Left renal pelvis (tissue), 4 donors: ENCODE measurements around the gene FAM131A. TPM values are rescaled to one million over a fixed set of nuclear protein-coding genes. Genes with fewer than 3 reads are reported as not detected.
A peak's percentile ranks its signal among the peaks of the same experiment; 100 is the strongest.

Experiments used
- DNase-seq, 4 donors: peaks; one replicate each; pipeline ENCODE4 v3.0.0-alpha.2; 2013; ENCODE audit warnings: low read depth in 4 of 4, low spot score in 3 of 4
- polyA plus RNA-seq, 4 donors: library from polyadenylated mRNA; unstranded; fragments of 120-200 nt; gene quantifications; one replicate each; pipeline ENCODE4 v1.2.1, GENCODE V29; 2013; ENCODE audit not compliant: insufficient read length in 4 of 4

FAM131A gene, protein sequence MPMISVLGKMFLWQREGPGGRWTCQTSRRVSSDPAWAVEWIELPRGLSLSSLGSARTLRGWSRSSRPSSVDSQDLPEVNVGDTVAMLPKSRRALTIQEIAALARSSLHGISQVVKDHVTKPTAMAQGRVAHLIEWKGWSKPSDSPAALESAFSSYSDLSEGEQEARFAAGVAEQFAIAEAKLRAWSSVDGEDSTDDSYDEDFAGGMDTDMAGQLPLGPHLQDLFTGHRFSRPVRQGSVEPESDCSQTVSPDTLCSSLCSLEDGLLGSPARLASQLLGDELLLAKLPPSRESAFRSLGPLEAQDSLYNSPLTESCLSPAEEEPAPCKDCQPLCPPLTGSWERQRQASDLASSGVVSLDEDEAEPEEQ
- 10 to 100 TPM in 3 of 4 donors, 1 to 10 TPM in 1; 9.7 to 13.4 (median 12.2) TPM for polyA plus RNA-seq

GRCh38 chr3:184337399-184337714 is at the start of gene FAM131A:
FAM131A (plus strand) TSS chr3:184337600; CDS start chr3:184337631, 31 bp downstream.
- DNase-seq, result no peak

- no peak for DNase-seq
Measured at GRCh38 chr3:184289426-184289938, 47.9 kb upstream of the FAM131A start.

DNA sequence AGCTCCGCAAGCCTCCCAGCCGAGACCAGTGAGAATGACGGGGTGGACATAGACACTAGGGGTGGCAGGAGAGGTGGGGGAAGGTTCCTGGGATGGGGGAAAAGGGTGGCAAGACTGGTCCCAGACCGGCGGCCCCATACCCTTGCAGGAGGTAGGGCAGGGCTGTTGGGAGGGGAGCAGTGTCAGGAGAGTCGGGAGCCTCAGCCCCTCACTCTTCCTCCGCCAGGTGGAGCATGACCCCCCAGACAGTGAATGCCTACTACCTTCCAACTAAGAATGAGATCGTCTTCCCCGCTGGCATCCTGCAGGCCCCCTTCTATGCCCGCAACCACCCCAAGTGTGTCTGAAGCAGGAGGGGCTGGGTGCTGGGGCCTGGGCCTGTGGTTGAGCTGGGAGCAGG is 47.1 kb upstream of the FAM131A start:
- DNase-seq, result no peak

DNA sequence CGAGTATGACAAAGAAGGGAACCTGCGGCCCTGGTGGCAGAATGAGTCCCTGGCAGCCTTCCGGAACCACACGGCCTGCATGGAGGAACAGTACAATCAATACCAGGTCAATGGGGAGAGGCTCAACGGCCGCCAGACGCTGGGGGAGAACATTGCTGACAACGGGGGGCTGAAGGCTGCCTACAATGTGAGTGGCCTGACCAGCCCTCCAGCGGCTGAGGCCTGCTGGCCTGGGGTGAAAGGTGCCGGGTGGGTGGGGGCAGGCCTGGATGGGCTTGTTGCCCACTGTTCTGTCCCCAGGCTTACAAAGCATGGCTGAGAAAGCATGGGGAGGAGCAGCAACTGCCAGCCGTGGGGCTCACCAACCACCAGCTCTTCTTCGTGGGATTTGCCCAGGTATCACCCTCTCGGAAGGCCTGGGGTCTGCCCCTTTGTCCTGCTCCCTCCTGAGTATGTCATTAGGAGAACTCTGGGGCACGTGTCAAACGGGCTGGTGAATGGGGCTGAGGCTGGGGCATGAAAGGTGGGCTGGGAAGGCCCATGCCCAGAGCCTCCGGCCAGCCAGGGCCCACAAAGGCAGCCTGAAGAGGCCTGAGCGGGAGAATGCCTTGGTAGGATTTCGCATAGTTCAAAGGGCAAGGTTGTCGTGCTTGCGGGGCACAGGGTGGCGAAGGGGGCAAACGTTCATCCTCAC is 46.2 kb upstream of the FAM131A start:
- no peak for DNase-seq

DNA sequence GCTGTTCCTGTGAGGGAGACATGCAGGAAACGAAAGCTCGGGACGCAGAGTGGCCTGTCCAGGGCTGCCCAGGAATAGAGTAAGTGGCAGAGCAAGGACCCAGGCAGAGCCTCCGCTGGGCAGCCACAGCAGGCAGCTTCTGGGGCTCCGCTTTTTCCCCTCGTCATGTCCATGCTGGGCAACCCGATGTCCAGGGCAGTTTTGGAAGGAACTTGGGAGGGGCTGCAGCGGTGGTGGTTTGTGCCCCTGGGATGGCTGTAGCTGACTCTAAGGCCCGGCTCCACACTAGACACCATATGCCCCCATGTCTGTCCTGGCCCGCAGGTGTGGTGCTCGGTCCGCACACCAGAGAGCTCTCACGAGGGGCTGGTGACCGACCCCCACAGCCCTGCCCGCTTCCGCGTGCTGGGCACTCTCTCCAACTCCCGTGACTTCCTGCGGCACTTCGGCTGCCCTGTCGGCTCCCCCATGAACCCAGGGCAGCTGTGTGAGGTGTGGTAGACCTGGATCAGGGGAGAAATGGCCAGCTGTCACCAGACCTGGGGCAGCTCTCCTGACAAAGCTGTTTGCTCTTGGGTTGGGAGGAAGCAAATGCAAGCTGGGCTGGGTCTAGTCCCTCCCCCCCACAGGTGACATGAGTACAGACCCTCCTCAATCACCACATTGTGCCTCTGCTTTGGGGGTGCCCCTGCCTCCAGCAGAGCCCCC is 45.5 kb upstream of the FAM131A start:
- no peak for DNase-seq

DNA sequence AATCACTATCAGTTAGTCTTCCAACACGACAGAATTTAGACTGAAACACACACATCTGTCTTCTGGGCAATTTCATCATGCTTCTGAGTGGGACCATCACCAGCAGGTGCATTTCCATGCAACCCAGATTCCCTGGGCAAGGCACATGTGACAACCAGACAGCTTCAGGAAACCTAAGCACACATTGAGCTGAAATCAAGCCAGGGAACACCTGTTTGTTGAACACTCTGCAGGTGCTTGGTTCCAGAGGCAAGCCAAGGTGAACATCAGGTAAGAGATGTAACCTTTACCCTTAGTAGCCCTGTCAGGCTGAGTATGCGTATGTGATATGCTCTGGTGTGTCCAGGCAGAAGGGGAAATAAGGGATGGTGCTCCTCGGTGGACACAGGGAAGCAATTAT is 41.6 kb upstream of the FAM131A start:
- DNase-seq, result no peak

- DNase-seq, result no peak
Measured at GRCh38 chr3:184296616-184297015, 40.8 kb upstream of the FAM131A start.

DNA sequence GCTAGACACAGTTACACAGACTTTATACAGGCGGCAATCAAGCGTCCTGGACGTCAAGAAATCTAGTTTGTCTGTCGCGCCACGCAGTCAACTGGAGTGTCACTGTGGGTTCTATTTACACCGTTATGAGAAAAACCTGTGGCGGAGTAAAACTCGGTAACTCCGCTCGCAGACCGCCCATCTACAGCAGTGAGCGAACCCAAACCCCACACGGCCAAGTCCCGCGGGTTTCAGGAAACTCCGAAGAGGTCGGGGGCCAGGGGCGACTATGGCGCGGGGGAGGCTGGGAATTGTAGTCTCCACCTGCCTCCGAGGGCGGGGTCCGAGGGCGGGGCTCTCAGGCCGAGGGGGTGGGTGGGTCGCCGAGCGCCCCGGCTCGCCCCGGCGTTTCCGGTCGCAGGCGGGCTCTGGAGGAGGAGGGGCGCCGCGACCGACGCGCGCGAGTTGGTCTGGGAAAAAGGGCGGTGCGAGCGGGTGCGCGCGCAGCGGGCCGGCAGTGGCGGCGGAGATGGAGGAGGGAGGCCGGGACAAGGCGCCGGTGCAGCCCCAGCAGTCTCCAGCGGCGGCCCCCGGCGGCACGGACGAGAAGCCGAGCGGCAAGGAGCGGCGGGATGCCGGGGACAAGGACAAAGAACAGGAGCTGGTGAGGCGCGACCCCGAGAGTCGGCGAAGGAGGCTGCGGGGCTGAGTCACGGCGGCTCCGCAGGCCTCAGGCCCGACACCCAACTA is 38.5 kb upstream of the FAM131A start, which contains the start of gene PSMD2:
TSS of gene PSMD2 (plus strand) at position 483 of the 729 bp plus-strand sequence. CDS start at position 509, 26 bp downstream.
- peak; percentile 88 to 94 (median 91) for DNase-seq

DNA sequence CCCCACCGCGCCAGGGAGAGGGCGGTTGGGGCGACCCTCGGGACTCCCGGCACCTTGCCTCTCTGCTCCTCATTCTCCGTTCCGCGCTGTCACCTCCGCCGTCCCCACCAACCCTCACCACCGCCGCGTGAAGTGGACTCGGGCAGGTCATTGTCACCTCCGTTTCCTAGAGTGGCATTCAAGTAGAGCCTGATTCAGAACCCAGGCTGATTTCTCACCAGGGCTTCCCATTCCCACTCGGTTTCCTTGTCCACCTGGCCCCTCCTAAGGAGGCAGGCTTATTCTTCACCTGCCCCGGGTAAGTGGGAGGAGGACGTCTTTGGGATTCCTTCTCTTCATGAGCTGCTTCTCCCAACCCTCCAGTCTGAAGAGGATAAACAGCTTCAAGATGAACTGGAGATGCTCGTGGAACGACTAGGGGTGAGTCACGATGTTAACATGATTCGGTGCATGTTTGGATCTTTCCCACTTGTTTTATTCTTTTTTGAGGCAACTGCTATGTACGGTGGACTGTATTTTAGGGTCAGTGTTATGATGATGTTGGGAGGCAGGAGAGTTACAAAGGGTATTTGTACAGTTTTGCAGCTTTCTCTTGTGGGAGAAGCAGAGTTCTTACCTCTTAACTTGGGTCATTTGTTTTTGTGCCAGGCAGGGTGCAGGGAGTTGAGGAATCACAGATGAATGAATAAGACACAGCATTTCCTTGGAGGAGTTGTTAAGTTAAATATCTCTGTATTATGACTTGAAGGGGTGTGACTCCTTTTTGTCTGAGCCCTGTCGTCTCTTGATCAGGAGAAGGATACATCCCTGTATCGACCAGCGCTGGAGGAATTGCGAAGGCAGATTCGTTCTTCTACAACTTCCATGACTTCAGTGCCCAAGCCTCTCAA is 37.7 kb upstream of the FAM131A start:
- DNase-seq, result no peak

GRCh38 chr3:184300378-184300720 is 37.1 kb upstream of the FAM131A start:
- DNase-seq, result no peak

- DNase-seq, result no peak
Measured at GRCh38 chr3:184305577-184305976, 31.8 kb upstream of the FAM131A start.

- no peak for DNase-seq
Measured at GRCh38 chr3:184306341-184306972, 30.9 kb upstream of the FAM131A start.

DNA sequence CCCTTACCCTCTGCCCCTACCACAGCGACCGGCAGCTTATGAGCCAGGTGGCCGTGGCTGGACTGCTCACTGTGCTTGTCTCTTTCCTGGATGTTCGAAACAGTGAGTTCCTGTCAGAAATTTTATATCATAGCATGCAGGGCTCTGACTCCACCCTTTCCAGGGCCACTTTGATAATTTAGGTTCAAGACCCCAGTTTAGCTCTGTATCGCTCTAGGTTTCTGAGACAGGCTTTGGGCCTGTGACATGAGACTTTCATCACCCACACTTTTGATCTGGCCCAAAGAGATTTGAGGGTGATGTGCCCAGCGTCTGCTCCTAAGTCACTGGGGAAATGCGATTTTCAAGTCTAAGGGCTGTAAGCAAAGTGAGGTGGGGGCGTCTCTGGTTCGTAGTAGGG is 29.5 kb upstream of the FAM131A start:
- no peak for DNase-seq

GRCh38 chr3:184308744-184309143 is 28.7 kb upstream of the FAM131A start:
- DNase-seq, result no peak

DNA sequence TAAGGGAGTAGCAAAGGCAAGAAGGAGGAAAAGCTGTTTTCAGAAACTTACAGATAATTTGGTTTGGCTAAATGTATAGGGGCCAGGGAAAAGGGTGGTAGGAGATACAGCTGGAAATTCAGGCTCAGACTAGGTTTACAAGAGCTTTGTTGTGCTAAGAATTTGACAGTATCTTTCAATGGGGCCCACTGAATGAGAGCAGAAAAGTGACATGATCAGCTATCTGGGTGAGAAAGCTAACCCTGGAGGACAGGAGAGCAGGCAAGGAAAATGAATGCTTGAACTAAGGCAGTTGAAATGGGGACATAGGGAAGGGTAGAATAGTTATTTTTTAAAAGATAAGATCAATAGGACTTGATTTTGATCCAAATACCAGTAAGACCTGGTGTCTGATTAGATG is 25.8 kb upstream of the FAM131A start:
- DNase-seq, result no peak

- DNase-seq, result peak; percentile 76 to 84 (median 82)
Measured at GRCh38 chr3:184314363-184314699, 23.1 kb upstream of the FAM131A start, which contains the start of gene EIF4G1. EIF4G1 (plus strand) TSS chr3:184314606; CDS start chr3:184315797, 1,191 bp downstream.

- DNase-seq, result peak in 1 of 4 donors; percentile 32
Measured at GRCh38 chr3:184314700-184315542, 22.5 kb upstream of the FAM131A start.

GRCh38 chr3:184315543-184315867 is 21.9 kb upstream of the FAM131A start:
- DNase-seq, result no peak
